HCT116 (cell line): ENCODE measurements around the gene MRM1. TPM values are rescaled to one million over a fixed set of nuclear protein-coding genes. Genes with fewer than 3 reads are reported as not detected.

ENCODE experiments used
- ATAC-seq: fragments of 200-7000 bp; cut with Tn5 transposase; 2 replicates; pipeline ENCODE4 v1.9.1; 2020; ENCODE audit warnings: mild to moderate bottlenecking, moderate library complexity
- BruUV-seq: library from RNA; stranded (reverse); fragments of 400-500 nt; replicated peaks from 2 replicates; lab custom pipeline; 2021; lab: Mats Ljungman, UMichigan
- CTCF ChIA-PET: fragments of 300-600 bp; sonication (Branson Sonifier 250); formaldehyde crosslinking; loops from one replicate; lab custom pipeline; 2021; ENCODE audit warnings: antibody characterized with exemption; lab: Charles Lee
- POLR2A ChIA-PET: fragments of 300-600, 350-600 bp; sonication (Branson Sonifier 250); formaldehyde crosslinking; loops from one replicate; lab custom pipeline; 2021; ENCODE audit warnings: antibody characterized with exemption; lab: Charles Lee
- RAD21 ChIA-PET, 2 experiments: fragments of 300-600 bp; sonication (Branson Sonifier 250); formaldehyde crosslinking; loops; one replicate each; lab custom pipeline; 2023; ENCODE audit warnings: low total read pairs in 2 of 2; ENCODE audit not compliant: uncharacterized antibody in 2 of 2, unreplicated experiment in 2 of 2, low non-redundant PET in 1 of 2; lab: Charles Lee
- DNase-seq: peaks from one replicate; pipeline ENCODE4 v3.0.0-alpha.2; 2010; ENCODE audit warnings: low read depth, low spot score
- H2AFZ ChIP-seq: fragments of 200-600 bp; shearing (Covaris generic), sonication (generic); 2 replicates; pipeline ENCODE4 v1.6.1; 2017; ENCODE audit warnings: low read depth, mixed run types, mixed read lengths, antibody characterized with exemption, low read length; ENCODE audit not compliant: poor library complexity, severe bottlenecking
- H3K27ac ChIP-seq: 2 replicates; pipeline ENCODE4 v1.5.1; 2012; ENCODE audit warnings: low read depth, low read length
- H3K27me3 ChIP-seq: fragments of 200-600 bp; sonication (generic); 2 replicates; pipeline ENCODE4 v1.6.1; 2016; ENCODE audit warnings: mixed run types, low read length, mixed read lengths; ENCODE audit not compliant: insufficient read depth
- H3K36me3 ChIP-seq, 2 experiments: fragments of 200-500 bp in 1 of 2; fragments of 200-600 bp in 1 of 2; sonication (Bioruptor generic) in 1 of 2; sonication (generic) in 1 of 2; 2 replicates each; pipeline versions ENCODE4 v1.5.1 to v1.6.1; 2014 to 2016; ENCODE audit warnings: low read length in 2 of 2, inconsistent platforms in 1 of 2, mixed read lengths in 1 of 2, mixed run types in 1 of 2; ENCODE audit not compliant: insufficient read depth in 2 of 2, control insufficient read depth in 1 of 2
- H3K4me1 ChIP-seq, 2 experiments: fragments of 200-600 bp in 1 of 2; sonication (generic) in 1 of 2; 2 replicates each; pipeline versions ENCODE4 v1.5.1 to v1.6.1; 2012 to 2017; ENCODE audit warnings: low read length in 2 of 2, inconsistent platforms in 1 of 2, mild to moderate bottlenecking in 1 of 2, mixed read lengths in 1 of 2, mixed run types in 1 of 2, moderate library complexity in 1 of 2; ENCODE audit not compliant: insufficient read depth in 2 of 2, control insufficient read depth in 1 of 2
- H3K4me2 ChIP-seq: fragments of 200-600 bp; sonication (generic); 2 replicates; pipeline ENCODE4 v1.6.1; 2017; ENCODE audit warnings: mixed run types, low read length, mixed read lengths
- H3K4me3 ChIP-seq, 2 experiments: fragments of 200-600 bp in 1 of 2; sonication (generic) in 1 of 2; replicated peaks in 1 of 2; 2 replicates each; pipeline ENCODE4 v1.5.1; 2011 to 2016; ENCODE audit warnings: low read length in 2 of 2, control low read depth in 1 of 2, low read depth in 1 of 2, mild to moderate bottlenecking in 1 of 2, mixed read lengths in 1 of 2, mixed run types in 1 of 2
- H3K79me2 ChIP-seq: fragments of 200-600 bp; sonication (generic); 2 replicates; pipeline ENCODE4 v1.6.1; 2017; ENCODE audit warnings: mild to moderate bottlenecking, mixed run types, low read length, moderate library complexity, mixed read lengths; ENCODE audit not compliant: insufficient read depth
- H3K9ac ChIP-seq: fragments of 200-600 bp; sonication (generic); 2 replicates; pipeline ENCODE4 v1.6.1; 2016; ENCODE audit warnings: low read length, mixed read lengths
- H3K9me2 ChIP-seq: fragments of 200-600 bp; sonication (generic), shearing (Covaris generic); 2 replicates; pipeline ENCODE4 v1.6.1; 2017; ENCODE audit warnings: mixed run types, mild to moderate bottlenecking, moderate library complexity; ENCODE audit not compliant: insufficient read depth
- H3K9me3 ChIP-seq, 2 experiments: fragments of 200-500 bp in 1 of 2; fragments of 200-600 bp in 1 of 2; sonication (Bioruptor generic) in 1 of 2; sonication (generic) in 1 of 2; 2 replicates each; pipeline ENCODE4 v1.6.1; 2014 to 2017; ENCODE audit warnings: low read length in 2 of 2, mixed read lengths in 2 of 2, inconsistent platforms in 1 of 2, low read depth in 1 of 2, mild to moderate bottlenecking in 1 of 2, mixed run types in 1 of 2, moderate library complexity in 1 of 2; ENCODE audit not compliant: control insufficient read depth in 1 of 2, insufficient read depth in 1 of 2
- H4K20me1 ChIP-seq: fragments of 200-600 bp; sonication (generic), shearing (Covaris generic); 2 replicates; pipeline ENCODE4 v1.6.1; 2017; ENCODE audit warnings: mixed run types, mild to moderate bottlenecking, moderate library complexity; ENCODE audit not compliant: insufficient read depth
- CBX3 ChIP-seq: IDR thresholded peaks from 2 replicates; pipeline ENCODE4 v1.6.1; 2012; ENCODE audit warnings: low read depth
- ELF1 ChIP-seq: IDR thresholded peaks from 2 replicates; pipeline ENCODE4 v1.6.1; 2012; ENCODE audit warnings: low read depth, borderline replicate concordance
- EZH2phosphoT487 ChIP-seq: fragments of 200-600 bp; IDR thresholded peaks from 2 replicates; pipeline ENCODE4 v1.6.1; 2018; ENCODE audit warnings: antibody characterized with exemption, borderline replicate concordance
- FOSL1 ChIP-seq: IDR thresholded peaks from 2 replicates; pipeline ENCODE4 v1.6.1; 2012; ENCODE audit warnings: low read depth
- JUND ChIP-seq: IDR thresholded peaks from 2 replicates; pipeline ENCODE4 v1.6.1; 2012
- SIN3A ChIP-seq: IDR thresholded peaks from 2 replicates; pipeline ENCODE4 v1.6.1; 2012; ENCODE audit warnings: low read depth
- SRF ChIP-seq: IDR thresholded peaks from 2 replicates; pipeline ENCODE4 v1.6.1; 2012; ENCODE audit warnings: low read depth
- TCF7L2 ChIP-seq: IDR thresholded peaks from 2 replicates; pipeline ENCODE4 v1.7.0; 2011; ENCODE audit warnings: borderline replicate concordance, inconsistent platforms; ENCODE audit not compliant: insufficient read depth, insufficient read length; ENCODE audit errors: extremely low read depth
- intact Hi-C: fragments of 100-400 bp; cut with micrococcal nuclease; formaldehyde crosslinking; loops from 2 replicates; pipeline ENCODE4 v1.10.0; 2022
- total RNA-seq: library from RNA; stranded (reverse); gene quantifications from one replicate; pipeline ENCODE4 v1.2.1, GENCODE V29; 2021; ENCODE audit not compliant: unreplicated experiment
- TF ChIP-seq, protein P1 (sequence below): IDR thresholded peaks from 2 replicates; pipeline ENCODE4 v1.6.1; 2012; ENCODE audit warnings: low read depth
- TF ChIP-seq, protein P2 (sequence below): IDR thresholded peaks from 2 replicates; pipeline ENCODE4 v1.6.1; 2011; ENCODE audit warnings: mild to moderate bottlenecking, low read length, moderate library complexity; ENCODE audit not compliant: insufficient replicate concordance; ENCODE audit errors: extremely low read depth

The MRM1 gene
- total RNA-seq, 1 experiment from 2014 or later, result 14.5 TPM

DNA sequence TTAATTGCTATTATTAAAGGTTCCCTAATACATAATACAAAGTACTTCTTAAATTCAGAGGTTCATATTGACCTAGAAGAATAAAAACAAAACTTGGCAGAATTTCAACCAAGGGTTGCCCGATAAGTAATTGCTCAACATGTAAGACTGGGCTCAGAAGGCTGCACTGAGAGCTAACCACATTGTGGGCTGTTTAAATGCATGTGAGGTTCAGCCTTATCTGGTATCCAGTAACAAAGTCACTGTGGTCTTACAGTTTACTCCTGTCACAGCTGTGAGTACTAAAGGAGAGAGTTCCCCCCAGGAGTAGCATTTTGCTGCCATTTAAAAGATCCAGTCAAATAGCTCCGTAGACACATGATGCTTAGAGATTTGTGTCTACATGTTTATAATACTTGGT, 11.3 kb upstream of the MRM1 start:
- no TSS peak for BruUV-seq
- ChIA-PET RAD21 (no interaction called here), POLR2A (interaction anchor here (1.2 kb wide), 1 partner anchor 12 kb away, joined by 3 read pairs; the partner anchor contains the start of gene MRM1), CTCF (no interaction called here)
- Histone ChIP-seq H3K36me3 (peaks cover 19 to 25% of the 10 kb centered on the region in 2 experiments), H3K79me2 (peaks cover 26% of the 10 kb centered on the region), H3K4me3 (no peak overlapping the region), H3K27ac (no peak overlapping the region), H3K9ac (no peak overlapping the region), H3K27me3 (no peaks in the 10 kb centered on the region), H3K4me2 (no peak overlapping the region), H2AFZ (no peak overlapping the region), H3K4me1 (peaks cover 6 to 23% of the 10 kb centered on the region in 2 experiments), H3K9me3 (no peaks in the 10 kb centered on the region), H3K9me2 (no peaks in the 10 kb centered on the region), H4K20me1 (no peaks in the 10 kb centered on the region; the same call in 1 of the 2 replicates)
- ATAC-seq (no peak), DNase-seq (no peak)
- TF ChIP-seq SIN3A (no peak), EZH2phosphoT487 (no peak), JUND (no peak), SRF (no peak), TCF7L2 (no peak), FOSL1 (no peak), ELF1 (no peak), CBX3 (no peak)
- TF ChIP-seq, protein P1, sequence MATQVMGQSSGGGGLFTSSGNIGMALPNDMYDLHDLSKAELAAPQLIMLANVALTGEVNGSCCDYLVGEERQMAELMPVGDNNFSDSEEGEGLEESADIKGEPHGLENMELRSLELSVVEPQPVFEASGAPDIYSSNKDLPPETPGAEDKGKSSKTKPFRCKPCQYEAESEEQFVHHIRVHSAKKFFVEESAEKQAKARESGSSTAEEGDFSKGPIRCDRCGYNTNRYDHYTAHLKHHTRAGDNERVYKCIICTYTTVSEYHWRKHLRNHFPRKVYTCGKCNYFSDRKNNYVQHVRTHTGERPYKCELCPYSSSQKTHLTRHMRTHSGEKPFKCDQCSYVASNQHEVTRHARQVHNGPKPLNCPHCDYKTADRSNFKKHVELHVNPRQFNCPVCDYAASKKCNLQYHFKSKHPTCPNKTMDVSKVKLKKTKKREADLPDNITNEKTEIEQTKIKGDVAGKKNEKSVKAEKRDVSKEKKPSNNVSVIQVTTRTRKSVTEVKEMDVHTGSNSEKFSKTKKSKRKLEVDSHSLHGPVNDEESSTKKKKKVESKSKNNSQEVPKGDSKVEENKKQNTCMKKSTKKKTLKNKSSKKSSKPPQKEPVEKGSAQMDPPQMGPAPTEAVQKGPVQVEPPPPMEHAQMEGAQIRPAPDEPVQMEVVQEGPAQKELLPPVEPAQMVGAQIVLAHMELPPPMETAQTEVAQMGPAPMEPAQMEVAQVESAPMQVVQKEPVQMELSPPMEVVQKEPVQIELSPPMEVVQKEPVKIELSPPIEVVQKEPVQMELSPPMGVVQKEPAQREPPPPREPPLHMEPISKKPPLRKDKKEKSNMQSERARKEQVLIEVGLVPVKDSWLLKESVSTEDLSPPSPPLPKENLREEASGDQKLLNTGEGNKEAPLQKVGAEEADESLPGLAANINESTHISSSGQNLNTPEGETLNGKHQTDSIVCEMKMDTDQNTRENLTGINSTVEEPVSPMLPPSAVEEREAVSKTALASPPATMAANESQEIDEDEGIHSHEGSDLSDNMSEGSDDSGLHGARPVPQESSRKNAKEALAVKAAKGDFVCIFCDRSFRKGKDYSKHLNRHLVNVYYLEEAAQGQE, result no peak
- TF ChIP-seq, protein P2, sequence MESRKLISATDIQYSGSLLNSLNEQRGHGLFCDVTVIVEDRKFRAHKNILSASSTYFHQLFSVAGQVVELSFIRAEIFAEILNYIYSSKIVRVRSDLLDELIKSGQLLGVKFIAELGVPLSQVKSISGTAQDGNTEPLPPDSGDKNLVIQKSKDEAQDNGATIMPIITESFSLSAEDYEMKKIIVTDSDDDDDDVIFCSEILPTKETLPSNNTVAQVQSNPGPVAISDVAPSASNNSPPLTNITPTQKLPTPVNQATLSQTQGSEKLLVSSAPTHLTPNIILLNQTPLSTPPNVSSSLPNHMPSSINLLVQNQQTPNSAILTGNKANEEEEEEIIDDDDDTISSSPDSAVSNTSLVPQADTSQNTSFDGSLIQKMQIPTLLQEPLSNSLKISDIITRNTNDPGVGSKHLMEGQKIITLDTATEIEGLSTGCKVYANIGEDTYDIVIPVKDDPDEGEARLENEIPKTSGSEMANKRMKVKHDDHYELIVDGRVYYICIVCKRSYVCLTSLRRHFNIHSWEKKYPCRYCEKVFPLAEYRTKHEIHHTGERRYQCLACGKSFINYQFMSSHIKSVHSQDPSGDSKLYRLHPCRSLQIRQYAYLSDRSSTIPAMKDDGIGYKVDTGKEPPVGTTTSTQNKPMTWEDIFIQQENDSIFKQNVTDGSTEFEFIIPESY, result no peak
- intact Hi-C loops, result no loop called here
